DMS153 treated with DMSO at 0.1 percent for 48 hours (cell line): ENCODE measurements around the gene AIFM1.
"Not testable (repeated sequence)": the region's sequence is repeated elsewhere in the genome, so short reads cannot be mapped to it uniquely, and the experiment has no call there.

ENCODE experiments used
- DNase-seq: peaks from one replicate; lab custom pipeline; 2025; ENCODE audit not compliant: unreplicated experiment; lab: John Stamatoyannopoulos, UW

The AIFM1 gene

DNA sequence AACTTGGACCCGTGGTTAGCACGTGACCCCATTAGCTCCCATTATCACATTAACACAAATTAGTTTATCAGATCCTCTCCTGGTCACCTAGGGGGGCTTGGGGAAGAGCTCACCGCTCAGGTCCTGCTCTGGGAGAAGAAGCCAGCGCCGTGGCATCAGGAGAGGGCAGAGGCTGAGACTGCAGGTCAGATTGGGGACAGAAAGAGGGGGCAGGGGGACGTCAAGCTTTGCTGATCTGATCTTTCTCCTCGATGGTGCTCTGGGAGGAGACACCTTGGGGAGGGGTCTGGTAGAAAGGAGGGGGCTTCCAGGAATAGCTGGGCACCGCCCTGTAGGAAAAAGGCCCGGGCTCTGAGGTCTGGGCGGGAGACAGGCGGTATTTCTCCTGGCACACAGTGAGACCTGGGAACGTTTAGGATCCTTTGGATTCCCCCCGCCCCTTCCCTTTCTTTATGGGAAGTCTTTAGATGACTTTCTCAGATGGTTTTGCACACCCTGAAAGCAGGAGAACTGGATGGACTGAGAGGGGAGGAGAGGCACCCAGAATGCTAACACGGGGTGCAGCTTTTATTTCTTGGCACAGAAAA, 46.2 kb downstream of the AIFM1 start:
- no peak for DNase-seq

DNA sequence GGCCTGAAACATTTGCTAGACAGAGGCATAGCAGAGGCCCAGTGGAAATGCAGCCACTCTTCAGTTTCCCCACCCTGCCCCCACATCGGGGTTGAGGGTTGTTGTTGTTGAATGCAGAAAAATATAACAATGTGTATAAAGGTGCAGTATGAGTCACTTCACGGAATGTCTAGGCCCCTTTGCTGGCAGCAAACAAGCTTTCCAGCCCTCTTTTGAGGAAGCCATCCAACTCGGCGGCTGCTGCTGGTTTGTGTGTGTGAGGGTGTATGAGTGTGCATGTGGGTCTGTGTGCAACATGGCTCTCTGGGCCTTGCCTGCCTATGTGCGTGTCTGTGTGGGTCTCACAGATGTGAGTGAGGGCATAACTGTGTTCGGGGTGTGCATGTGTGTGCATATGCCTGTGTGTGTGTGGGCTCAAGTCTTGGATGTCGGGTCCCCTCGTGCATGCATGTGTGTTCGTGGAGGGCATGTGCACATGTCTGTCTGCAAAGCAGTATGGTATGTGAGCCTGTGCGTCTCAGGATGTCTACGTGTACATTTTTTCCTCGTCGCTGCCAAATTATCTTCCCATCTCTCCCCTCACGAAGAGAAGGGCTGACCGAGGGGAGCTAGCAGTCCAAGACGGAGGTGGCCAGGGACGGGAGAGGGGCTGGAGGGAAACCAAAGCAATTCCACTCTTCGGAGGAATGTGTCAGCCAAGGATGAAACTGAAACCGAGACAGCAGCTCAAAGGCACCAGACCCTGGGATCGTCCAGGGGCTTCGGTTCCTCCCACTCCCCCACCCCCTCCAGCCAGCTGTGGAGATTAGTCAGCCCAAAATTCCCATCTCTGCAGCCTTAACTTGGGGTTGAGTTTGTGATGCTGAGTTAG, 47.0 kb downstream of the AIFM1 start:
- DNase-seq: no peak

DNA sequence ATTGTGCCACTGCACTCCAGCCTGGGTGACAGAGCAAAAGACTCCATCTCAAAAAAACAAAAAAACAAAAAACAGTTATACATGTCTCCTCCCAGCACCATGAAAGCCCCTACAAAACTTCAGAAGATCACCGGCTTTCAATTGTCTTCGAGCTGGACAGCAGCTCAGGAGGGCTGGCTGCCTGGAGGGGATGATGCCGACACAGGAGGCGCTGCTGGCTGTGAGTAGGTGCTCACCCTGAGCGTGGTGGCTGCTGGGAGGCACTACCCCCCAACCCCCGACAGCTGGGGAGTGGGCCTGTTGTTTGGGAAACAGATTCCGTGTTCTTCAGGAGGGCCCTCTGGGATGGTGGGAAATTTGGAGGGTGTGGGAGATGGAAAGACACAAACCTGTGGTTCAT, 48.5 kb downstream of the AIFM1 start:
- no peak for DNase-seq

DNA sequence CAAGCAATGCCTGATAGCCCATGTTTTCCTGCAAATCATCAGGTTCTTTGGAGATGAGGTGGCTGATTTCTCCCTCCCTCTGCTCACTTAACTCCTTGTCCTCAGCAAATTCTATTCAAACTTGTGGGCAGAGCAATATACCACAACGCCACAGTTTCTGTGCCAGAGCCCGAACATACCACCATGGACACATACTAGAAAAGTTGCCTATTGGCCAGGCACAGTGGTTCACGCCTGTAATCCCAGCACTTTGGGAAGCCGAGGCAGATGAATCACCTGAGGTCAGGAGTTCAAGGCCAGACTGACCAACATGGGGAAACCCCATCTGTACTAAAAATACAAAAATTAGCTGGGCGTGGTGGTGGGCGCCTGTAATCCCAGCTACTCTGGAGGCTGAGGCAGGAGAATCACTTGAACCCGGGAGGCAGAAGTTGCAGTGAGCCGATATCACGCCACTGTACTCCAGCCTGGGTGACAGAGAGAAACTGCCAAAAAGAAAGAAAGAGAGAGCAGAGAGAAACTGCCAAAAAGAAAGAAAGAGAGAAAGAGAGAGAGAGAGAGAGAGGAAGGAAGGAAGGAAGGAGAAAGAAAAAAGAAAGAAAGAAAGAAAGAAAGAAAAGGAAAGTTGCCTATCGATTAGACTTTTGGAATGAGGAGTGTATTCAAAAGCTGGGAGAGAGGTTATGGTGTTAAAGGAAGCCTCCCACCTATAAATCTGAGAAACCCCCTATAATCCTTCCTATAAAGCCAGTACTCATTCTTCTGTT, 50.3 kb downstream of the AIFM1 start:
- not testable (repeated sequence) for DNase-seq

DNA sequence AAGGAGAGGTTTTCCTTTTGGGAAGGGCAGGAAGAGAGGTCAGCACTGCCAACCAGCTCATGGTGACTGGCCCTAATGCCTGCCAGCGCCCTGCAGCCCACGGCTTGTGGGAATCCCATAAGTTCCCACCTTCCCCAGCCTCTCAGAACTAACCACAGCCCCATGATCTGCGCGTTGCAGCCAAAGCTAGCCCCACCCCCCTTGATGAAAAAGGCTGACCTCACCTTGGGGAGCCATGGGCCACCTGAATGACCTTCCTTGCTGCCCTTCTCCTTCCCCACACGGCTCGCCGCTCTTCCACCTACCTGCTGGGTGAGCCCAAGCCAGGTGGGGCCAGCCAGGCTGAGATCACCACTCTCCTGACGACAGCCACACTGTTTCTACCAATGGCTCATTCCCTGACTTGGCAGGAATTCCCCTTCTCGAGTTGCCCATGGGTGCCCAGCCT, 51.5 kb downstream of the AIFM1 start:
- DNase-seq: no peak

DNA sequence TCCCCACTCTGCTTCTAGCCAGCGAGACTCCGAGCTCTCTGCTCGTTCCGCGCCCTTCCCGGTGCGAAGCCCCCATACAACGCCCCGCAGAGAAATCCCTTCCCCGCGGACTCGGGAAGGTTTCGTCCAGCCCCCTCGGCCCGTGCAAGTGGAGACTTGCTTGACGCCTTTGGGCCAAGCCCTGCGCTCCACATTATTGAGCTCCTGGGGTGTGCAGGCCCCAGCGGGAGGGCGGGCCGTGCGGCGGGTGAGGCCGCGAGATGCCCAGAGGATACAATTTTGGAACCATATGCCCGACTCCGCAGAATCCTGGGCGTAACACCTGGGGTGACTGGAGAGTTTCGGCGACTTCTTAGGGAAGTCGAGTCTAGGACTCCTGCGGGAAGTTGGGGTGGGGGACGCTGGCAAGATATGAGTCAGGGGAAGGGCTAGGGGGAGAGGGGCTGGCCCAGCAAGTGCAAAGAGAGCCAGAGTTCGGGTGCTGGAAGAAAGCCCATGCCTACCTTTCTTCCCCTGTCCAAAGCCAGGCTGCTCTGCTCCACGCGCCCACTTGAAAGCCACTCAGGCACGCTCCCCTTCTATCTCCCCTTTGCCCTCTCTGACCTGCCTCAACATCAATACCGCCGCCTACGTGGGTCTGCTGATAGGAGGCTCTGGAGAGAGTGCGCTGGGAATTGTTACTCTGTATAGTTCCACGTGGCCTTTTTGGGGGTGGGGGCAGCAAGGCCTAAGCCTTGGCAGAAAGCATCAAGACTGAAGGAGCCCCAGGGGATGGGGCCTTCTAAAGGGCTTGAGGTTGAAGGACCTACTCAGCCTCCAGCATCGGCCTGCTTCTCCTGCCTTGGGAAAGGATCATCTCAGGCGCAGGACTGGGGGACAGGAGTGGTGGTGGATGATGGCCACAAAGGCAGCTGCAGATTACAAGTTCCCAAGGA, 54.2 kb downstream of the AIFM1 start:
- DNase-seq: no peak

DNA sequence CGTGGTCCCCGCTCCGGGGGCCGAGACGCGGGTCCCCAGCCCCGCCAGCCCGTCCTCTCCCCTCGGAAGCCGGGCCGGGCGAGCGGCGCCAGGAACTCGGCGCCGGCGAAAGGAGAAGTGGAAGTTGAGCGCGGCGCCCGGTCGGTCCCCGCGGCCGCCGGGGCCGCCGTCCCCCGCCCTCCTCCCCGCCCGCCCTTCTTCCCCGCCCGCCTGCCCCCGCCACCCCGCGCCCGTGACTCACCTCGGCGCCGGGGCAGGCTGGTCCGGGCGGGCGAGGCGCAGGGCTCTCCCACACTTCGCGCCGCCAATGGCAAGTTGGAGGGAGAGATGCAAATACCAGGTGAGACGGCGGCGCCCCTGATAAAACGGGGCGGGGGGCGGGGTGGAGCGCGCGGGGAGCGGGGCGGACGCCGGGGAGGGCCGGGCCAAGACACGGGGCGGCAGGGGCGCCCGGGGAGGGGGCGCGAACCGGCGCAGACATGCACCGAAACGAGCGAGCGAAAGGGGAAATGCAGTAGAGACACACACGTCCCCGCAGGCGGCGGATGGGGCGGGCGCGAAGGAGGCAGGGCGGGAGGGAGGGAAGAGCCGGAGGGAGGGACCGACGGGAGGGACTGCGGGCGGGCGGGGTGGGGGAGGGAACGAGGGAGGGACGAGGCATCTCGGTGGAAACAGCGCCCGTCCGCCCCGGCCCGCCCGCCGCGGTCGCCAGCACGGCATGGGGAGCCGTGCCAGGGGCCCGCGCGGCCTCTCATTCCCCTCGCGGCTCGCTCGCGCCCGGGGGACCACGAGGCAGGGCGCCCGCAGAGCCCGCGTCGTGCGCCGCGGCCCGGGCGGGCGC, 55.0 kb downstream of the AIFM1 start, which contains the start of gene ELF4:
TSS of gene ELF4 (minus strand) at position 119 of the 841 bp plus-strand sequence. CDS start 29,167 bp downstream, outside the sequence.
- DNase-seq: no peak

DNA sequence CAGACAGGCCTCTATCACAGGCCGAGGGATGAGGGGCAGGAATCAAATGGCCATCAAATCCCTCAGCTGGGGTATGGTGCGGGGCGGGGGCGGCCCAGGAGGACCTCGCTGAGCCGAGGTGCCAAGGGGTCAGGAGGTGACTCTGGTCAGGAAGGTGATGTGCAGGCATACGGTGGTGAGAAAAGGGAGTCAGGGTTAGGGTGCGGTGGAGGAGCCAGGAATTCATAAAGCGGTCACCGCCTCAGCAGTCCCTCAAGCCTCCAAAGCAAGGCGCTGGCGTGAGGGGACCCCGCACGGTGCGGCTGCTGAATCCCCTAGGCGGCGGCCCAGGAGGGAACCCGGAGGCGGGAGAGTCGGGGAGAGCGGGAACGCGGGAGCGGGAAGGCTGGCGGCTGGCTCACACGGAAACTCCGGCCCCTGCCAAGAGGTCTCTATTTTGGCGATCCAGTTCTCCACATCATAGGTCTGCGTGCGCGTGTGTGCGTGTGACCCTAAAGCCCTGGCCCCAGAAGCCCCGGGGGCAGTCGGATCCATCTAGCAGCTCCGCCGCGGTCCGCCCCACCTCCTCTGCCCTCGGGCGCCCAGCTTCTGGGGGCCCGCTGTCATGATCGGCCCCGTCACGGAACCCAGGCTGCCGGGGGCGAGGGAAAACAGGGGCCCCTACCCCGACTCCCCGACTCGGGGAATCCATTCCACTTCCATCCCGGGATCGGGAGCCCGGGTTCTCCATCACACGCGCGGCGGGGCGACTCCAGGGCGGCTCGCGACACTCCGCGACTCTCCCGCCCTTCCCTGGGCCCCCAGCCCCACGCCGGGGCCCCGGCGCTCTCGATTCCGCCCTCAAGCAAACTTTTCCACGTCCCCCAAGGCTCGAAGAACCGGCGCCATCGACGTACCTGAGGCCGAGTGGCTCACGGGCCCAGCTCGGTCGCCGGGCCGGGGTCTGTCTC, 55.9 kb downstream of the AIFM1 start:
- no peak for DNase-seq

DNA sequence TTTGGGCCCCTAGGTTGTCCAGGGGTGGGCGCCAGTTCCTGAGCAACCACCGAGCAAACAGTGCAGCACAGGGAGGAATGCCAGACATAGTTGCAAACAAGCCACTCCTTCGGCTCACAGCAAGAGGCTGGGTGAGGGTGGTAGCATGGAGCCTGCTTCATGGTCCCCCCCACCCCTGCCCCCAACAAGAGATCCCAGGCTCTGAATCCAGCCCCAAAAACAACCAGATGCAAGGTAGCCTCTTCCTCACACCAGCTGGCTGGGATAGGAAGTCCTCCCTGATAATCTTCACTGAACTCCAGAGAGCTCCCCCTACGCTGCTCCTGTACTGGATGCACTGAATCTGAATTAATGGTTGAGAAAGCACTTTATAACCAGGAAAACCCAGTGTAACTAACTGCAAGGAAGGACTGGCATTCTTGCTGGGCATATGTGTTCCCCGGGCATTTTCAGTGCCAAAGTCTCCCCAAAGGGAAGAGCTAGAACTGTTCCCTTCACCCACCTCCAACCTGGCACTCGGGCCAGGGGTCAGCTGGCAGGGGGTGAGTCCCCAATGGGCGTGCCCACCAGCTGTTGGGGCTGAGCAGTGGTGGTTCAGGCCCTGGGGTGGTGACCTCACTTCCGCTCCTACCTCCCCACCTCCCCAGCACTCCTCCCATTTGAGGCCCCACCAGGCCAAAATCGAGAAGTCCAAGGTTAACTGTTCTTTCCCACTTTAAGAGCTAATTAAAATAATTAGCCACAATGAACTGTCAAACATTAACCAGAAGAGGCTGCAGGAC, 56.8 kb downstream of the AIFM1 start:
- DNase-seq: no peak

DNA sequence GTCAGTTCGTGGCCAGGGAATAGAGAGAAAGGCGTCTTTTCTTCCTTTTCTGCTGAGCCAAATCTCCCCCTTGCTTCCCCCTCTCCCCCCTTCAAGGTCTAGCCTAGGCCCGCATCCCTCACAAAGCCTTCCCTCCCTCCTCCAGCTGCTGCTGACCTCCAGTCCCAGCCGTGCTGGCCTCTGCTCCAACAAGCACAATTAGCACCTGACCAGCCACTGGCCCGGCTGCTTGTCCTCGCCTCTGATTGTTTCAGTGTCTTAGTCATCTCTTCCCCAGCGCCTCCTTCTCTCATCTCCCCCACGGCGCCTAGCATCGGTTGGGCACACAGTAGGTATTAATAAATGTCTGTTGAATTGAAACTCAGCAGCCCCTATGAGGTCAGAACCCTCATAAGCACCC, 59.6 kb downstream of the AIFM1 start:
- DNase-seq: no peak

DNA sequence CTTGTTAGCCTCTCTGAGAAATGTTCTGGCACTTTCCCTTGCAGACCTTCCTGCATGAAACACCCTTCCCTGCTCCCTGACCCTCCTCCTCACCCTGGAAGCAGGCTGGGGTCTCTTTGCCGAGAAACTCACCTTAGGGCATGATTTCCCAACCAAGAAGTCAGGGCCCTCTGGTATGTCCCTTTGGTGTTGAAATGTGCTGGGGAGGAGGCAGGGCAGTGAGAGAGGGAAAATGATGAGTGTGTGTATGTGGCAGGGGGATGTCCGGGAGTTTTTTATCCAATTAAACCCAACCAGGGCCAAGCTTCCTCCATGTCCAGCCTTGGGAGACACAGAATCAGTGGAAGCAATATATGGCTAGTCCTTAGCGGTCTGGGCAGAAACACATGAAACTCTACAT, 60.4 kb downstream of the AIFM1 start:
- no peak for DNase-seq

DNA sequence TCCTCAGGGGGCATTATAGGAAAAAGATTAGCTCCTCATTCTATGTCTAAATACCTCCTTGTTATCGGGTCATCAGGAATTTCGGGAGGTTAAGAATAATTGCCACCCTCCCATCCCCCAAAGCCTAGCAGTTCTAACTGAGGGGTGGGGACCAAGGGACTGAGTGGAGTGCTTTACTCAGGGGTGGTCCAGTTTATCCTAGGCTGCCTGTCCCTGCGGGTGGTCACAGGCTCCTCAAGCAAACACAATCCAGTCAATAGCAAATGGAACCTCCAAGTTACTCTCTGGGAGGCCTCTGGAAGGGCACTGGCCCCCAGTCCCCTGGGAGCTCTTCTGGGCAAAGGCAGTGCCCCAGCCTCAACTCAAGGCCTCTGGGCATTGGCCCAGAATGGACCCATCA, 62.0 kb downstream of the AIFM1 start:
- DNase-seq: no peak

DNA sequence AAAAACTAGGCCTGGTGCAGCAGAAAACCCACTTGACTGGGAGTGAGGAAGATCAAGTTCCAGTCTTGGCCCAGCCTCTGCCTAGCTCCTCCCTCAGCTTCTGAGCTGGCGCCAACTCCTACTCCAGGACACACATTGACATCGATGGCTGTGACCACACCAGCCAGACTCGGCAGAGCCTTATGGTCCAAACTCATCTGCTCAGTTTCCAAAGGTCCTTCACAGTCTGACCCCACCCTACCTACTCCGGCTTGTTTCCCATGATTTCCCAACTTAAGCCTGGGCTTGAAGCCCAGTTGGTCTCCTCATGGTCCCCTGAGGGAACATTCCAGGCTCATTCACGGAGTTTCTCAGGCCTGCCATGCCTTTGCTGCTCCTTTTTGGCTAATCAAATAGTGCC, 65.5 kb downstream of the AIFM1 start:
- no peak for DNase-seq

DNA sequence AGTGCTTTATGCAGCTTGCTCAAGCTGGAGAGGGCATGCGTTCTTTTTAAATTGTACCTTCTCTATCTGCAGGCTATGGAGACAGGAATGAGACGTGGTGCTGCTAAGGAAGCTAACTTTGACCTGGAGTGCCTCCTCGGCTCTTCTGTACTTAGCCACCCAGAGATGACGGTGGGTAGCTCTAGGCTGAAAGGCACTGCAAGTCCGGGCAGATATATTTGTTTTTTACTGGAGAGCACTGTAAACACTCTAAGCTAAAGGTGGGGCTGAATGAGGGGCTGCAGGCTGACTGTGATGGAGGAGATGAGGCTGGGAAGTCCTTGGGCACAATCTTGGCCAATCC, 67.5 kb downstream of the AIFM1 start:
- DNase-seq: no peak

DNA sequence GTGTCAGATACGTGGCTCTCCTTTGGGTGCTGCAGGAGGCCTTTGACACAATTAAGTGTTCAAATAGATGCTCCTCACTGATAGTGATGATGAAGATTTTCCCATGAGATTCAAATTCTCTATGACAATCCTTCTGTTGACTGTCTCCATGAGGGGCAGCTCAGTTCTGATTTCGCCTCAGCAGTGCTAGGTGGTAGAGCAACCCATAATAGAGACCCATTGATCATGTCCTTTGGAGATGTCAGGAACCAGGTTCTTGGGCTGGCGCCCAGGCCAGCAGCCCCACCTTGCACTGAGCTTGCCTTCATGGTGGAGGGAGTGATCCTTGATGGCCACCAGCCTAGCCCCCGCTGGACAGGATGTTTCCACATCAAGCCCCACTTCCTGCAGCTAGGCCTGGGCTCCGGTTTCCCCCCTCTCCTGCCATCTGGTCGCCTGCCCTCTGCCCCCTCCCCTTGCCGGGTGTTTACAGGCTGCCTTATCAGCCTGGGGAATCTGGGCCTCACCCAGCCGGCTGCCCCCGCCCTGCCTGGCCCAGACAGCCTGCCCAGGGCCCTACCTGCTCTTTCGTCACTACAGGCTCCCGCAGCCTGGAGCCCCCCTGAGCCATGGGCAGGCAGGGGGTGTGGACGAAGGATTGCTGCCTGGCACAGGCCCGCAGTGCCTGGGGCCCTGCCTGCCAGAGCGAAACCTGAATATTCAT, 68.0 kb downstream of the AIFM1 start:
- no peak for DNase-seq

DNA sequence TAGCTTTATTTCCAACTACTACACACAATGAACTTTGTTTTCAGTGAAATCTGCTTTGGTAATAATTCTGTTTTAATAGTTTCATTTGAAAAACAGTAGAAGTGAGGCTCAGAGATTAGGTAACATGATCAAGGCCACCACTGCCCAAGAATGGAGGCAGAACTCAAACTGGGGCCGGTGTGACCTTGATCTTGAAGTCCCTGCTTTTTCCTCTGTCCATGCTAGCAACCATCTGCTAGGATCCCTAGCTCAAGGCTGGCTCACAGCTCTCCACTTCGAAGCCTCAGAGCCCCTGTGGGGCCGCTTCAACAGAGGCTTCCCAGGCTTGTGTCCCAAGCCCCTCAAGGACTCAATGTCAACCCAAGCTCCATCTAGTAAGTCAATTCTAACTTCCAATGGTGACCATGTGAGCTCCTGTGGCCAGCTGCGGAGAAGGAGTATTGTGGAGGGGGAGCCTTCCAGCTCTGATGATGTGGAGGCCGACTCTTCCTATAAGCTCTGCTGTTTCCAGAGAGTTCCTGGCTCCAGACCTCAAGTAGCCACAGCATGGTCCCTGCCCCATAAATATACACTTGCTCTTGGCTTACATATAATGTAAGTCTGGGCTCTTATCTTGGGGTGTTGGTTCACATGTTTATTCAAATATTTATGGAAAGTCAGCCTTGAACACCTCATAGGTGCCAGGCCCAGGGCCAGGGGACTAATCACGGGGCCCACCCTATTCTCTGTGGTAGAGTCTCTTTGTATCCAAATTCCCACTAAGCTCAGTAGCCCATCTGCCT, 70.2 kb downstream of the AIFM1 start:
- DNase-seq: no peak

DNA sequence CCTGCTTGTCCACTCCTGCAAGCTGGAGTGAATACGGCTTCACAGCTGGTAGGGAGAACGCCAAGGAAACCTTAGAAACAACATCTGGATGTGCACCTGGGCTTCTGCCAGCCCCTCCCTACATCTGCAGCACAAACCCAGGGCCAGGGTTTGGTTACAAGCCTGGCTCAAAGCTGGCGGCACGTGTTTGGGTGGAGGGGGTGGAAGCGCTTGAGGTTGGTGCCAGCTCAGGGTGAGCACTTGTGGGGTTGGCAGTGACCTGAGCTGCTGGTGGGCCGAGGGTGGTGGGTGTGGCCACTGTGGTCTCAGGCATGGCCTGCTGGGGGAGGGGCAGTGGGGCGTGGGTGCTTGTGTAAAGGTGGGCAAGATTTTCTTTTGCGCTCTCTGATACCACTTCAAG, 70.9 kb downstream of the AIFM1 start:
- DNase-seq: no peak
